Measurements from ENCODE around the gene ZNF516.

- TF ChIP-seq CTCF (IDR thresholded peaks at IDR 0.05; ENCODE audit: low read length) = no peak
- TF ChIP-seq EZH2 (IDR thresholded peaks at IDR 0.05; ENCODE audit: borderline replicate concordance, low read length) = no peak
Measured at GRCh38 chr18:76464281-76465259, 30.5 kb downstream of the ZNF516 start.

All from OCI-LY1 (cell line).